Gastroesophageal sphincter (tissue), 2 donors: ENCODE results near the gene PPIL4.

Source experiments
- POLR2A ChIP-seq, 2 donors: fragments of 450-650 bp; IDR thresholded peaks; one replicate each; pipeline ENCODE4 v1.6.1; 2017; ENCODE audit warnings: antibody characterized with exemption in 2 of 2, mild to moderate bottlenecking in 2 of 2, moderate library complexity in 1 of 2
- POLR2AphosphoS5 ChIP-seq: sonication (generic); formaldehyde crosslinking; IDR thresholded peaks from one replicate; pipeline ENCODE4 v1.6.1; 2017; ENCODE audit warnings: antibody characterized with exemption

DNA sequence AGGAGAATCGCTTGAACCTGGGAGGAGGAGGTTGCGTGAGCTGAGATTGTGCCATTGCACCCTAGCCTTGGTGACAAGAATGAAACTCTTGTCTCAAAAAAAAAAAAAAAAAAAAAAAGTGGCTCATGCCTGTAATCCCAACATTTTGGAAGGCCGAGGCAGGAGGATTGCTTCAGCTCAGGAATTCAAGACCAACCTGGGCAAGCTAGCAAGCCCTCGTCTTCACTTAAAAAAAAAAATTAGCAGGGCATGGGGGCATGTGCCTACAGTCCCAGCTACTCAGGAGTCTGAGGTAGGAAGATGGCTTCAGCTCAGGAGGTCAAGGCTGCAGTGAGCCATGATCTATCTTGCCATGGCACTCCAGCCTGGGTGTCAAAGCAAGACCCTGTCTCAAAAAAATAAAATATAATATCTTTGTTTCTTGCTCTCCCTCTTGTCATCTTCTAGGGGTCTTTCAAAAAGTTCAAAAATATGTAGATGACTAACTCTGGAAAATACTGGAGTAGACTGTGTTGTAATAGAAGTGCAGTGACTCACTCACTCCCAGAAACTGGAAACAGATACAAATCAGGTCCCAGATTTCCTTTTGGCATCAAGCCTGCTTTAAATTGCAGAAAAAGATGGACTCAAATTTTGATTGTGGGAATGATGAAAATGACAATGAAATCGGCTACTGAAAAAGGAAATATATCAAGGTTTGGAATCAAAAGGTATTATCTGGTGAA lies 17.5 kb upstream of the PPIL4 start:
- no peak for TF ChIP-seq POLR2A (IDR thresholded peaks at IDR 0.05)
- TF ChIP-seq POLR2AphosphoS5 = no peak
